K562 (cell line): ENCODE data around the gene GZMB. TPM values are rescaled to one million over a fixed set of nuclear protein-coding genes. Genes with fewer than 3 reads are reported as not detected.

Experiments
- ATAC-seq: fragments of 200-7000 bp; cut with Tn5 transposase; 3 replicates; pipeline ENCODE4 v1.9.1; 2020; ENCODE audit warnings: moderate library complexity
- BruUV-seq: library from RNA; stranded (reverse); fragments of 400-500 nt; replicated peaks from 2 replicates; lab custom pipeline; 2021; lab: Mats Ljungman, UMichigan
- CTCF ChIA-PET: fragments of 300-600 bp; formaldehyde crosslinking; extraction: SDS; loops from one replicate; lab custom pipeline; 2021; ENCODE audit warnings: low intra/inter-chr PET ratio; lab: Yijun Ruan, JAX
- POLR2A ChIA-PET: fragments of 300-600, 350-650 bp; sonication (Branson Sonifier 250); formaldehyde crosslinking; extraction: SDS; loops from one replicate; lab custom pipeline; 2021; ENCODE audit warnings: antibody characterized with exemption, inconsistent platforms; lab: Yijun Ruan, JAX
- DNase-seq, 4 experiments: peaks; one replicate each; pipeline versions ENCODE4 v3.0.0 to v3.0.0-alpha.2; 2011 to 2018; ENCODE audit warnings: low spot score in 3 of 4, mixed read lengths in 3 of 4; ENCODE audit errors: extremely low read depth in 1 of 4
- FAIRE-seq: peaks from 2 replicates; lab custom pipeline; 2011; peaks lifted over from hg19 to GRCh38; lab: Jason Lieb, UNC
- H2AFZ ChIP-seq: 2 replicates; pipeline ENCODE4 v1.6.0; 2011; ENCODE audit warnings: low read depth, low read length, control low read depth, inconsistent platforms
- H3K27ac ChIP-seq: fragments of 200-600 bp; 3 replicates; pipeline ENCODE4 v1.8.0; 2011; ENCODE audit warnings: low read depth, mild to moderate bottlenecking, control low read depth, inconsistent platforms, low read length, moderate library complexity, mixed read lengths; ENCODE audit errors: extremely low read depth
- H3K27me3 ChIP-seq, 2 experiments: fragments of 300-600 bp in 1 of 2; 2 replicates in 1 of 2; 3 replicates in 1 of 2; pipeline versions ENCODE4 v1.6.0 to v1.8.0; 2011; ENCODE audit warnings: inconsistent platforms in 2 of 2, low read length in 2 of 2, mild to moderate bottlenecking in 1 of 2, mixed read lengths in 1 of 2, moderate library complexity in 1 of 2; ENCODE audit not compliant: control insufficient read depth in 2 of 2, insufficient read depth in 2 of 2
- H3K36me3 ChIP-seq: fragments of 300-600 bp; 3 replicates; pipeline ENCODE4 v1.8.0; 2011; ENCODE audit warnings: mild to moderate bottlenecking, low read length, inconsistent platforms; ENCODE audit not compliant: control insufficient read depth, insufficient read depth
- H3K4me1 ChIP-seq, 2 experiments: fragments of 200-600 bp in 1 of 2; replicated peaks in 1 of 2; 2 replicates in 1 of 2; 3 replicates in 1 of 2; pipeline versions ENCODE4 v1.5.1 to v1.8.0; 2011; ENCODE audit warnings: inconsistent platforms in 2 of 2, low read length in 2 of 2, mild to moderate bottlenecking in 1 of 2, mixed read lengths in 1 of 2, moderate library complexity in 1 of 2; ENCODE audit not compliant: control insufficient read depth in 2 of 2, insufficient read depth in 2 of 2
- H3K4me2 ChIP-seq: 2 replicates; pipeline ENCODE4 v1.6.1; 2011; ENCODE audit warnings: low read length, control low read depth, inconsistent platforms, mixed read lengths; ENCODE audit not compliant: insufficient read depth
- H3K4me3 ChIP-seq: fragments of 200-600 bp; sonication (generic), shearing (Covaris generic); 2 replicates; pipeline ENCODE4 v1.5.1; 2016; ENCODE audit warnings: control low read depth, inconsistent platforms
- H3K79me2 ChIP-seq: fragments of 200-600 bp; 3 replicates; pipeline ENCODE4 v1.8.0; 2011; ENCODE audit warnings: low read length, inconsistent platforms; ENCODE audit not compliant: control insufficient read depth, insufficient read depth
- H3K9ac ChIP-seq, 2 experiments: 2 replicates each; pipeline versions ENCODE4 v1.6.0 to v1.6.1; 2011; ENCODE audit warnings: low read depth in 2 of 2, low read length in 2 of 2, control low read depth in 1 of 2, inconsistent platforms in 1 of 2, mild to moderate bottlenecking in 1 of 2, mixed read lengths in 1 of 2; ENCODE audit not compliant: insufficient read depth in 1 of 2
- H3K9me1 ChIP-seq: one replicate; pipeline ENCODE4 v1.6.0; 2011; ENCODE audit warnings: inconsistent platforms, mild to moderate bottlenecking, low read length, moderate library complexity; ENCODE audit not compliant: control insufficient read depth, insufficient read depth
- H3K9me3 ChIP-seq: replicated peaks from 2 replicates; pipeline ENCODE4 v1.5.1; 2011; ENCODE audit warnings: low read depth, low read length, inconsistent platforms; ENCODE audit not compliant: control insufficient read depth, insufficient read depth
- H4K20me1 ChIP-seq: replicated peaks from 2 replicates; pipeline ENCODE4 v1.6.1; 2011; ENCODE audit warnings: low read length, inconsistent platforms, mixed read lengths; ENCODE audit not compliant: control insufficient read depth, insufficient read depth
- BRF1 ChIP-seq: IDR thresholded peaks from 3 replicates; pipeline ENCODE4 v1.6.1; 2011; ENCODE audit warnings: borderline replicate concordance, mild to moderate bottlenecking; ENCODE audit not compliant: insufficient read length; ENCODE audit errors: extremely low read depth
- CBFA2T2 ChIP-seq: fragments of 450-650 bp; conservative IDR thresholded peaks from 2 replicates; pipeline ENCODE4 v1.6.1; 2017; ENCODE audit warnings: mild to moderate bottlenecking
- CREB3 ChIP-seq: fragments of 450-650 bp; conservative IDR thresholded peaks from 2 replicates; pipeline ENCODE4 v1.6.1; 2016; ENCODE audit warnings: missing genetic modification characterization, low read depth, mild to moderate bottlenecking, missing compliant biosample characterization, moderate library complexity
- CTBP1 ChIP-seq: fragments of 450-650 bp; IDR thresholded peaks from 2 replicates; pipeline ENCODE4 v1.6.1; 2016; ENCODE audit warnings: borderline replicate concordance
- CXXC5 ChIP-seq: fragments of 250-450 bp; sonication (Bioruptor Pico); IDR thresholded peaks from 2 replicates; pipeline ENCODE4 v1.8.0; 2022; ENCODE audit warnings: inconsistent platforms, mild to moderate bottlenecking, moderate library complexity
- FOSL1 ChIP-seq: fragments of 200-800 bp; sonication (Bioruptor generic); conservative IDR thresholded peaks from 2 replicates; pipeline ENCODE4 v1.6.1; 2016; ENCODE audit warnings: missing genetic modification characterization, missing compliant biosample characterization
- GABPA ChIP-seq: fragments of 200-800 bp; sonication (Bioruptor generic); conservative IDR thresholded peaks from 2 replicates; pipeline ENCODE4 v1.6.1; 2016; ENCODE audit warnings: low read depth, missing genetic modification characterization, missing compliant biosample characterization
- KAT8 ChIP-seq: fragments of 450-650 bp; IDR thresholded peaks from 2 replicates; pipeline ENCODE4 v1.6.1; 2016; ENCODE audit warnings: low read depth, mild to moderate bottlenecking
- MEF2D ChIP-seq: conservative IDR thresholded peaks from 2 replicates; pipeline ENCODE4 v1.6.1; 2016; ENCODE audit warnings: low read depth, missing genetic modification characterization, missing compliant biosample characterization
- SMARCE1 ChIP-seq: fragments of 450-650 bp; IDR thresholded peaks from 2 replicates; pipeline ENCODE4 v1.7.1; 2016; ENCODE audit warnings: mild to moderate bottlenecking
- TCF7 ChIP-seq: sonication (generic); IDR thresholded peaks from 2 replicates; pipeline ENCODE4 v1.6.1; 2016; ENCODE audit warnings: antibody characterized with exemption, borderline replicate concordance
- TRIM24 ChIP-seq, 2 experiments: fragments of 450-650 bp; IDR thresholded peaks; 2 replicates each; pipeline ENCODE4 v1.6.1; 2016
- TRIM25 ChIP-seq: fragments of 450-650 bp; IDR thresholded peaks from 2 replicates; pipeline ENCODE4 v1.7.0; 2016; ENCODE audit warnings: borderline replicate concordance
- YY1 ChIP-seq, 3 experiments: IDR thresholded peaks; 2 replicates each; pipeline ENCODE4 v1.6.1; 2011; ENCODE audit warnings: low read length in 2 of 3, mild to moderate bottlenecking in 2 of 3, moderate library complexity in 2 of 3, borderline replicate concordance in 1 of 3, control low read depth in 1 of 3, low read depth in 1 of 3; ENCODE audit not compliant: insufficient read depth in 3 of 3, insufficient replicate concordance in 2 of 3, control insufficient read depth in 1 of 3, insufficient read length in 1 of 3; ENCODE audit errors: extremely low read depth in 1 of 3
- ZNF311 ChIP-seq: fragments of 250-450 bp; sonication (Bioruptor Pico); IDR thresholded peaks from 2 replicates; pipeline ENCODE4 v1.4.0; 2020; ENCODE audit warnings: mild to moderate bottlenecking, moderate library complexity
- ZNF384 ChIP-seq: IDR thresholded peaks from 2 replicates; pipeline ENCODE4 v1.6.1; 2012; ENCODE audit warnings: low read depth, low read length, improper control_type of control experiment
- WGBS: fragments of 100-300 bp; shearing (Covaris generic); methylation state at CpG from one replicate; pipeline ENCODE4 v1.1.6; 2016; ENCODE audit warnings: low coverage, mixed read lengths; ENCODE audit not compliant: insufficient coverage; ENCODE audit errors: missing lambda C conversion rate; 5-methylcytosine and 5-hydroxymethylcytosine counted together
- in situ Hi-C: fragments of 300-500 bp; cut with MboI; formaldehyde crosslinking; loops from 4 replicates; pipeline ENCODE4 v1.15.0; 2018; ENCODE audit warnings: inconsistent platforms, mixed read lengths
- intact Hi-C: fragments of 100-400 bp; cut with micrococcal nuclease; formaldehyde crosslinking; loops from 2 replicates; pipeline ENCODE4 v1.14.2; 2022
- polyA plus RNA-seq, 8 experiments: library from polyadenylated mRNA; depleted of rRNA in 4 of 8; stranded (reverse) in 5 of 8; unstranded in 3 of 8; fragments of >200 nt; fragmentation: Nextera tagmentation in 2 of 8; fragmentation: Illumina TruSeq in 1 of 8; extraction: Ambion mirVana in 2 of 8; extraction: Trizol in 1 of 8; gene quantifications; 2 replicates each; pipeline versions ENCODE4 v1.2.1 to v1.2.3, GENCODE V29; 2011 to 2014; ENCODE audit warnings: inconsistent platforms in 1 of 8, missing spikeins in 1 of 8
- total RNA-seq, 7 experiments: library from RNA; depleted of rRNA in 6 of 7; stranded (reverse); fragments of >200 nt in 6 of 7; fragmentation: Illumina TruSeq in 2 of 7; extraction: Trizol in 2 of 7; gene quantifications; 2 replicates each; pipeline versions ENCODE4 v1.2.1 to v1.2.3, GENCODE V29; 2011 to 2021; ENCODE audit warnings: low replicate concordance in 1 of 7

Gene GZMB
- total and polyA plus RNA-seq, 9 of the 15 experiments (the other 6 are each of a cell fraction or from before 2014, with no cell fraction given), result 0.08 to 0.95 (median 0.68) TPM; not detected in 6

GRCh38 chr14:24673534-24674203, 39.7 kb upstream of the GZMB start:
- H3K9ac ChIP-seq, result no peak overlapping the region
- in situ Hi-C loops, result no loop called here
- POLR2A ChIA-PET, result no interaction called here

GRCh38 chr14:24673059-24673458, 39.1 kb upstream of the GZMB start:
- Histone ChIP-seq H3K4me3 (no peak overlapping the region), H3K9me3 (no peaks in the 10 kb centered on the region), H3K36me3 (no peaks in the 10 kb centered on the region), H3K9ac (no peak overlapping the region), H3K4me1 (no peaks in the 10 kb centered on the region; a peak in 1 of 5 replicates), H3K79me2 (no peaks in the 10 kb centered on the region), H2AFZ (no peak overlapping the region), H3K4me2 (no peak overlapping the region), H4K20me1 (no peaks in the 10 kb centered on the region), H3K27ac (no peak overlapping the region), H3K27me3 (no peaks in the 10 kb centered on the region), H3K9me1 (no peaks in the 10 kb centered on the region)
- 0% methylated on average over 2 of the region's 2 CpGs for WGBS
- TF ChIP-seq CXXC5 (CRISPR knock-in tag) (no peak), GABPA (tag) (no peak), CREB3 (tag) (no peak), FOSL1 (no peak), KAT8 (no peak), MEF2D (tag) (no peak), SMARCE1 (no peak), BRF1 (no peak), TRIM25 (no peak), ZNF311 (CRISPR knock-in tag) (no peak), CBFA2T2 (no peak)
- FAIRE-seq (no peak), DNase-seq (no peak), ATAC-seq (no peak)
- in situ Hi-C loops (no loop called here), intact Hi-C loops (no loop called here)
- ChIA-PET POLR2A (no interaction called here), CTCF (no interaction called here)
- BruUV-seq, result no TSS peak

More at GRCh38 chr14:24673534-24674203, 39.7 kb upstream of the GZMB start:
- Histone ChIP-seq H3K9me3 (no peaks in the 10 kb centered on the region), H3K9me1 (no peaks in the 10 kb centered on the region), H3K79me2 (no peaks in the 10 kb centered on the region), H4K20me1 (no peaks in the 10 kb centered on the region), H2AFZ (no peak overlapping the region), H3K36me3 (no peaks in the 10 kb centered on the region), H3K27ac (no peak overlapping the region), H3K4me1 (no peaks in the 10 kb centered on the region; a peak in 1 of 5 replicates), H3K4me2 (no peak overlapping the region), H3K4me3 (no peak overlapping the region), H3K27me3 (no peaks in the 10 kb centered on the region)
- DNase-seq, result no peak
- WGBS, result 0% methylated on average over 9 of the region's 9 CpGs
- no peak for FAIRE-seq
- no peak; the same call in 1 of the 3 replicates for ATAC-seq
- CTCF ChIA-PET, result no interaction called here
- TF ChIP-seq YY1 (IDR thresholded peaks at IDR 0.05; ENCODE audit: borderline replicate concordance in 1 of 3, control insufficient read depth in 1 of 3, extremely low read depth in 1 of 3, insufficient read depth in 3 of 3, insufficient read length in 1 of 3, insufficient replicate concordance in 2 of 3, low read depth in 1 of 3, low read length in 2 of 3) (peak in 1 of 3 experiments; percentile 24), TCF7 (peak; percentile 72; the same call in 1 of the 2 replicates), ZNF384 (no peak), CTBP1 (peak; percentile 19; the same call in 1 of the 2 replicates), TRIM24 (IDR thresholded peaks at IDR 0.05) (no peak), FOSL1 (peak; percentile 37; the same call in 1 of the 2 replicates)
- no TSS peak for BruUV-seq
- intact Hi-C loops, result no loop called here
